Activated CD4-positive, alpha-beta T cell treated with anti-CD3 and anti-CD28 coated beads, Interleukin-10, Interleukin-2, amounts not matched to agents 100 ng/mL and 50 ng/mL, durations not matched to agents 16 hours and 8 hours (primary cell): ENCODE measurements around the gene PPP1CA.

Experiments used
- DNase-seq: peaks from one replicate; pipeline ENCODE4 v3.0.0-alpha.2; 2020

Gene PPP1CA

DNA sequence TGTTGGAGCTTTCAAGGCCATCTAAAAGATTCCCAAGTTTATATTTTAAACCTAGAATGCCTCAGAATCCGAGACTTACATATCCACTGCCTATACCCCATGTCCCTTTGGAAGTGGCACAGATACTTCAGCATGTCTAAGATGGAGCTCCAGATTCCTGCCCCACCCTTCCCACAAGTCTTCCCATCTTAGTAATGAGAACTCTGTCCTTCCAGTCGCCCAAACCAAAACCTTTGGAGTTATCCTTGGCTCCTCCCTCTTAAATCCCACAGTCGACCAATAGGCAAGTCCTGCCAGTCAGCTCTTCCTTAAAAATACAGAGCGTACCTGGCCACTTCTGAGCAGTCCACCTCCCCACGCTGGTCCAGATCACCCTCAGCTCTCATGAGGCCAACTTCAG lies 52.6 kb downstream of the PPP1CA start:
- no peak for DNase-seq
